Femur (tissue), 1 donor: ENCODE results near the gene PTK6.

Experiments used
- DNase-seq: peaks from one replicate; pipeline ENCODE4 v3.0.0-alpha.2; 2017

Gene PTK6

GRCh38 chr20:63542031-63542559 is 4.9 kb upstream of the PTK6 start:
- no peak for DNase-seq

GRCh38 chr20:63541371-63541770 is 4.2 kb upstream of the PTK6 start:
- no peak for DNase-seq

GRCh38 chr20:63540417-63541186 is 3.4 kb upstream of the PTK6 start:
- no peak for DNase-seq

GRCh38 chr20:63539441-63540370 is 2.5 kb upstream of the PTK6 start:
- DNase-seq, result no peak

- DNase-seq, result no peak
These were observed 1.9 kb upstream of the PTK6 start for GRCh38 chr20:63539092-63539430.

GRCh38 chr20:63538204-63539091 is 1.3 kb upstream of the PTK6 start:
- no peak for DNase-seq

GRCh38 chr20:63537525-63538203 is 488 bp upstream of the PTK6 start:
- peak; percentile 89 for DNase-seq

GRCh38 chr20:63536241-63536977 is 767 bp downstream of the PTK6 start:
- peak; percentile 37 for DNase-seq

- DNase-seq, result no peak
These were observed 2.1 kb downstream of the PTK6 start for GRCh38 chr20:63534831-63535651.

GRCh38 chr20:63534427-63534830 is 2.7 kb downstream of the PTK6 start:
- peak; percentile 26 for DNase-seq

- peak; percentile 33 for DNase-seq
These were observed 3.2 kb downstream of the PTK6 start for GRCh38 chr20:63533871-63534393.

- no peak for DNase-seq
These were observed 3.8 kb downstream of the PTK6 start for GRCh38 chr20:63533388-63533787.

GRCh38 chr20:63532449-63532971 is 4.7 kb downstream of the PTK6 start:
- peak; percentile 21 for DNase-seq

- no peak for DNase-seq
These were observed 5.3 kb downstream of the PTK6 start for GRCh38 chr20:63531686-63532448.

GRCh38 chr20:63530788-63531160 is 6.4 kb downstream of the PTK6 start:
- peak; percentile 24 for DNase-seq

GRCh38 chr20:63529861-63530787 is 7.1 kb downstream of the PTK6 start:
- no peak for DNase-seq

GRCh38 chr20:63529180-63529860 is 7.9 kb downstream of the PTK6 start:
- peak; percentile 20 for DNase-seq
